GM23338 (cell line): ENCODE data around the gene SLA2.

Source experiments
- CREB1 ChIP-seq: fragments of 250-450 bp; sonication (Bioruptor Pico); IDR thresholded peaks from 2 replicates; pipeline ENCODE4 v1.5.0; 2020; ENCODE audit warnings: low read depth, mild to moderate bottlenecking, moderate library complexity
- EZH2 ChIP-seq: fragments of 200-600 bp; sonication (generic); IDR thresholded peaks from one replicate; pipeline ENCODE4 v1.8.0; 2017; ENCODE audit warnings: antibody characterized with exemption, mild to moderate bottlenecking, low read depth; ENCODE audit not compliant: unreplicated experiment
- EZH2phosphoT487 ChIP-seq: fragments of 200-600 bp; sonication (generic); IDR thresholded peaks from one replicate; pipeline ENCODE4 v1.8.1; 2018; ENCODE audit warnings: antibody characterized with exemption; ENCODE audit not compliant: unreplicated experiment
- JUNB ChIP-seq: IDR thresholded peaks from one replicate; pipeline ENCODE4 v1.6.1; 2016; ENCODE audit warnings: antibody characterized with exemption; ENCODE audit not compliant: unreplicated experiment
- NANOG ChIP-seq: IDR thresholded peaks from 2 replicates; pipeline ENCODE4 v1.6.1; 2016; ENCODE audit warnings: antibody characterized with exemption, borderline replicate concordance
- POLR2AphosphoS5 ChIP-seq: IDR thresholded peaks from 2 replicates; pipeline ENCODE4 v1.6.1; 2016; ENCODE audit warnings: antibody characterized with exemption, low read depth
- REST ChIP-seq: IDR thresholded peaks from one replicate; pipeline ENCODE4 v1.6.1; 2018; ENCODE audit warnings: antibody characterized with exemption; ENCODE audit not compliant: unreplicated experiment
- STAT1 ChIP-seq: IDR thresholded peaks from one replicate; pipeline ENCODE4 v1.6.1; 2016; ENCODE audit warnings: antibody characterized with exemption; ENCODE audit not compliant: unreplicated experiment
- ZNF114 ChIP-seq: fragments of 250-450 bp; sonication (Bioruptor Pico); IDR thresholded peaks from 2 replicates; pipeline ENCODE4 v1.5.0; 2020; ENCODE audit warnings: mild to moderate bottlenecking, moderate library complexity
- ZNF331 ChIP-seq: fragments of 250-450 bp; sonication (Bioruptor Pico); IDR thresholded peaks from 2 replicates; pipeline ENCODE4 v1.5.0; 2020; ENCODE audit warnings: low read depth, mild to moderate bottlenecking, moderate library complexity
- TF ChIP-seq, protein P1 (sequence below), 2 experiments: fragments of 200-600 bp in 1 of 2; sonication (generic) in 1 of 2; conservative IDR thresholded peaks; 2 replicates each; pipeline versions ENCODE4 v1.5.1 to v1.6.1; 2016 to 2017; ENCODE audit warnings: antibody characterized with exemption in 2 of 2, low read depth in 2 of 2, mild to moderate bottlenecking in 2 of 2, moderate library complexity in 1 of 2

GRCh38 chr20:36647196-36648121, 1.5 kb upstream of the SLA2 start:
- no peak for TF ChIP-seq REST
- TF ChIP-seq, protein P1, sequence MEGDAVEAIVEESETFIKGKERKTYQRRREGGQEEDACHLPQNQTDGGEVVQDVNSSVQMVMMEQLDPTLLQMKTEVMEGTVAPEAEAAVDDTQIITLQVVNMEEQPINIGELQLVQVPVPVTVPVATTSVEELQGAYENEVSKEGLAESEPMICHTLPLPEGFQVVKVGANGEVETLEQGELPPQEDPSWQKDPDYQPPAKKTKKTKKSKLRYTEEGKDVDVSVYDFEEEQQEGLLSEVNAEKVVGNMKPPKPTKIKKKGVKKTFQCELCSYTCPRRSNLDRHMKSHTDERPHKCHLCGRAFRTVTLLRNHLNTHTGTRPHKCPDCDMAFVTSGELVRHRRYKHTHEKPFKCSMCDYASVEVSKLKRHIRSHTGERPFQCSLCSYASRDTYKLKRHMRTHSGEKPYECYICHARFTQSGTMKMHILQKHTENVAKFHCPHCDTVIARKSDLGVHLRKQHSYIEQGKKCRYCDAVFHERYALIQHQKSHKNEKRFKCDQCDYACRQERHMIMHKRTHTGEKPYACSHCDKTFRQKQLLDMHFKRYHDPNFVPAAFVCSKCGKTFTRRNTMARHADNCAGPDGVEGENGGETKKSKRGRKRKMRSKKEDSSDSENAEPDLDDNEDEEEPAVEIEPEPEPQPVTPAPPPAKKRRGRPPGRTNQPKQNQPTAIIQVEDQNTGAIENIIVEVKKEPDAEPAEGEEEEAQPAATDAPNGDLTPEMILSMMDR (conservative IDR thresholded peaks at IDR 0.05; ENCODE audit: low read depth in 2 of 2) = no peak
- no peak for TF ChIP-seq EZH2
- no peak for TF ChIP-seq EZH2phosphoT487
- no peak for TF ChIP-seq POLR2AphosphoS5
- no peak for TF ChIP-seq JUNB
- TF ChIP-seq STAT1 = no peak
- TF ChIP-seq NANOG = no peak
- no peak for TF ChIP-seq ZNF331 (CRISPR knock-in tag)
- TF ChIP-seq CREB1 = no peak
- no peak for TF ChIP-seq ZNF114 (CRISPR knock-in tag)
